Measurements from ENCODE around the gene NXN. TPM values are rescaled to one million over a fixed set of nuclear protein-coding genes. Genes with fewer than 3 reads are reported as not detected.
"Not testable (repeated sequence)": the region's sequence is repeated elsewhere in the genome, so short reads cannot be mapped to it uniquely, and the experiment has no call there.

Gene NXN
- total RNA-seq, 2 experiments from 2014 or later, result 0.68 to 0.97 TPM

DNA sequence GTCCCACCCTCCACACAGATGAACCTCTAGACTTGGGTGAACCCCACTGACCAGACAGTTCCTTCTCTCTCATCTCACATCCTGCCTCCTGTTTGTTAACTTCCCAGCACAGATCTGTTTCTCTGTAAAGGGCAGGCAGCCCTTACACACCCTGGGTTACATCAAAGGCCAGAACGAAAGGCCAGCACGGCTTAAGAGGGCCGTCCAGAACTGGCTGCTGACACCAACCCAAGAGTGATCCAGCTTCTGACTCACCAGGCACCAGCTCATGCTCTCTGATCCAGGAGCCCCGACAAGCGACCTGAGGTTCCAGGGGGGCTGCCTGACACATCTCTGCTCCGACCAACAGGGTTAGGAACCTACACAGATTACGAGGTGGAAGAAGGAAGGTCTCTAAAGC lies 110.5 kb downstream of the NXN start:
- ChIA-PET CTCF (interaction anchor here (1.0 kb wide), 1 partner anchor 10 kb away, joined by 5 read pairs; no protein-coding TSS in a partner anchor), POLR2A (no interaction called here)
- Mint-ChIP-seq H3K9me3 (ENCODE audit: insufficient read depth) (peaks cover 4% of the 10 kb centered on the region), H3K36me3 (ENCODE audit: low read depth) (peaks cover 3% of the 10 kb centered on the region), H3K27ac (no peak overlapping the region), H3K4me3 (no peak overlapping the region), H3K27me3 (ENCODE audit: low read depth) (peaks cover 19% of the 10 kb centered on the region), H3K4me1 (ENCODE audit: low read depth) (no peaks in the 10 kb centered on the region)
- ATAC-seq (no peak), DNase-seq (no peak)

DNA sequence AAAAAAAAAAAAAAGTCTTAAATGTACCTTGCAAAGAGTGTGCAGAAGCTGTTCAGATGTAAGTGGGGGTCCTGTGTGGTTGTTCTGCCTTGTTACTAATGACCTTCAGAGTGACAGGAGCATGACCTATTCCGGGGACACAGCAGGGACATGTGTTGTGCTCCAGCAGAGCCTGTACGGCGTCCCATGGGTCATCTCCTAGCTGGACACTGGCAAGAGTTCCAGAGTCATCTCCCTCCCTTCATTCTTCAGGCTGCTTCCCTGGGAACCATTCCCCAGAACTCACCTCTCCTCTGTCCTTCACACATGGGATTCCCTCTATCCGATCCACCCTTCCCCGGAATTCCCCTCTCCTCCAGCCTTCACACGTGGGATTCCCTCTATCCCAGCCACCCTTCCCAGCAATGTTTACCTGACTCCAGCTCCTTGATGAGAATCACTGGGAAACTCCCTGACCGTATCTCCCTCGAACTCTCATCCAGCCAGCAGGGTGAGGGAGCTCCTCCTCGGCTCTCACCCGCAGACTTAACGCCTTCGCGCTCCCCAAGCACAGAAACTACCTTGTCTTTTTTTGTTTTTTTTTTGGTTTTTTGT lies 111.6 kb downstream of the NXN start:
- Mint-ChIP-seq H3K9me3 (ENCODE audit: insufficient read depth) (peaks cover 4% of the 10 kb centered on the region), H3K36me3 (ENCODE audit: low read depth) (peaks cover 3% of the 10 kb centered on the region), H3K27ac (no peak overlapping the region), H3K27me3 (ENCODE audit: low read depth) (peaks cover 22% of the 10 kb centered on the region), H3K4me1 (ENCODE audit: low read depth) (no peaks in the 10 kb centered on the region), H3K4me3 (no peak overlapping the region)
- DNase-seq (no peak), ATAC-seq (no peak)
- ChIA-PET POLR2A (interaction anchor here (0.6 kb wide), 1 partner anchor 169 kb away, joined by 3 read pairs; no protein-coding TSS in a partner anchor), CTCF (interaction anchor here (0.6 to 1.2 kb wide), 2 partner anchors 11 to 24 kb away, joined by 3 read pairs; no protein-coding TSS in a partner anchor)

GRCh38 chr17:867238-867637 lies 112.3 kb downstream of the NXN start:
- not testable (repeated sequence) for H3K4me1 Mint-ChIP-seq (ENCODE audit: low read depth); ATAC-seq; H3K9me3 Mint-ChIP-seq (ENCODE audit: insufficient read depth); H3K36me3 Mint-ChIP-seq (ENCODE audit: low read depth); H3K27ac Mint-ChIP-seq; H3K4me3 Mint-ChIP-seq; DNase-seq
- POLR2A ChIA-PET, result interaction anchor here (0.6 kb wide), 1 partner anchor 168 kb away, joined by 3 read pairs; no protein-coding TSS in a partner anchor
- H3K27me3 Mint-ChIP-seq (ENCODE audit: low read depth), result peaks cover 20% of the 10 kb centered on the region
- CTCF ChIA-PET, result interaction anchor here (1.2 kb wide), 1 partner anchor 12 kb away, joined by 3 read pairs; no protein-coding TSS in a partner anchor

GRCh38 chr17:866568-867103 lies 112.9 kb downstream of the NXN start:
- H3K9me3 Mint-ChIP-seq (ENCODE audit: insufficient read depth), result no peaks in the 10 kb centered on the region

GRCh38 chr17:864315-864714 lies 115.3 kb downstream of the NXN start:
- no peaks in the 10 kb centered on the region for H3K36me3 Mint-ChIP-seq (ENCODE audit: low read depth)
- H3K27me3 Mint-ChIP-seq (ENCODE audit: low read depth), result peaks cover 14% of the 10 kb centered on the region
- DNase-seq (no peak), ATAC-seq (no peak)
- no peaks in the 10 kb centered on the region for H3K4me1 Mint-ChIP-seq (ENCODE audit: low read depth)
- no peak overlapping the region for H3K27ac Mint-ChIP-seq
- peak overlapping the region; percentile 50 for H3K4me3 Mint-ChIP-seq
- ChIA-PET POLR2A (no interaction called here), CTCF (no interaction called here)
- no peaks in the 10 kb centered on the region for H3K9me3 Mint-ChIP-seq (ENCODE audit: insufficient read depth)

More at GRCh38 chr17:866568-867103, 112.9 kb downstream of the NXN start:
- Mint-ChIP-seq H3K27ac (no peak overlapping the region), H3K36me3 (ENCODE audit: low read depth) (no peaks in the 10 kb centered on the region), H3K4me3 (no peak overlapping the region), H3K27me3 (ENCODE audit: low read depth) (peaks cover 14% of the 10 kb centered on the region), H3K4me1 (ENCODE audit: low read depth) (no peaks in the 10 kb centered on the region)
- ATAC-seq (no peak), DNase-seq (no peak)
- POLR2A ChIA-PET, result no interaction called here
- CTCF ChIA-PET, result no interaction called here

- no peak overlapping the region for H3K27ac Mint-ChIP-seq
- ATAC-seq, result no peak
- CTCF ChIA-PET, result no interaction called here
These were observed 115.7 kb downstream of the NXN start for GRCh38 chr17:863880-864279.

GRCh38 chr17:862582-862981 lies 117.0 kb downstream of the NXN start:
- Mint-ChIP-seq H3K4me3 (no peak overlapping the region), H3K36me3 (ENCODE audit: low read depth) (no peaks in the 10 kb centered on the region), H3K27me3 (ENCODE audit: low read depth) (peaks cover 14% of the 10 kb centered on the region), H3K27ac (no peak overlapping the region), H3K4me1 (ENCODE audit: low read depth) (no peaks in the 10 kb centered on the region), H3K9me3 (ENCODE audit: insufficient read depth) (no peaks in the 10 kb centered on the region)
- ATAC-seq (no peak), DNase-seq (no peak)
- POLR2A ChIA-PET, result no interaction called here
- CTCF ChIA-PET, result interaction anchor here (1.7 kb wide), 1 partner anchor 17 kb away, joined by 6 read pairs; no protein-coding TSS in a partner anchor

More at GRCh38 chr17:863880-864279, 115.7 kb downstream of the NXN start:
- POLR2A ChIA-PET, result no interaction called here
- H3K4me3 Mint-ChIP-seq, result peak overlapping the region; percentile 50
- no peaks in the 10 kb centered on the region for H3K36me3 Mint-ChIP-seq (ENCODE audit: low read depth)
- H3K9me3 Mint-ChIP-seq (ENCODE audit: insufficient read depth), result no peaks in the 10 kb centered on the region
- peak; percentile 21 for DNase-seq
- peaks cover 14% of the 10 kb centered on the region for H3K27me3 Mint-ChIP-seq (ENCODE audit: low read depth)
- H3K4me1 Mint-ChIP-seq (ENCODE audit: low read depth), result no peaks in the 10 kb centered on the region

GRCh38 chr17:861364-861763 lies 118.2 kb downstream of the NXN start:
- H3K4me1 Mint-ChIP-seq (ENCODE audit: low read depth), result no peaks in the 10 kb centered on the region
- no peak overlapping the region for H3K27ac Mint-ChIP-seq
- POLR2A ChIA-PET, result no interaction called here
- no peak for ATAC-seq
- H3K27me3 Mint-ChIP-seq (ENCODE audit: low read depth), result peaks cover 14% of the 10 kb centered on the region
- H3K36me3 Mint-ChIP-seq (ENCODE audit: low read depth), result no peaks in the 10 kb centered on the region
- DNase-seq, result no peak
- CTCF ChIA-PET, result interaction anchor here (0.6 to 1.7 kb wide), 2 partner anchors 18 to 133 kb away, joined by 4 to 6 read pairs; no protein-coding TSS in a partner anchor
- no peak overlapping the region for H3K4me3 Mint-ChIP-seq
- H3K9me3 Mint-ChIP-seq (ENCODE audit: insufficient read depth), result no peaks in the 10 kb centered on the region

GRCh38 chr17:860805-861204 lies 118.8 kb downstream of the NXN start:
- POLR2A ChIA-PET, result no interaction called here
- H3K9me3 Mint-ChIP-seq (ENCODE audit: insufficient read depth), result no peaks in the 10 kb centered on the region
- ATAC-seq (no peak), DNase-seq (no peak)
- H3K4me3 Mint-ChIP-seq, result no peak overlapping the region
- H3K27ac Mint-ChIP-seq, result no peak overlapping the region
- H3K4me1 Mint-ChIP-seq (ENCODE audit: low read depth), result no peaks in the 10 kb centered on the region
- CTCF ChIA-PET, result no interaction called here
- H3K36me3 Mint-ChIP-seq (ENCODE audit: low read depth), result no peaks in the 10 kb centered on the region
- peaks cover 14% of the 10 kb centered on the region for H3K27me3 Mint-ChIP-seq (ENCODE audit: low read depth)

GRCh38 chr17:859824-860195 lies 119.8 kb downstream of the NXN start:
- Mint-ChIP-seq H3K27me3 (ENCODE audit: low read depth) (peaks cover 11% of the 10 kb centered on the region), H3K4me1 (ENCODE audit: low read depth) (no peaks in the 10 kb centered on the region), H3K27ac (no peak overlapping the region), H3K36me3 (ENCODE audit: low read depth) (no peaks in the 10 kb centered on the region), H3K9me3 (ENCODE audit: insufficient read depth) (no peaks in the 10 kb centered on the region), H3K4me3 (no peak overlapping the region)
- DNase-seq (no peak), ATAC-seq (no peak)
- CTCF ChIA-PET, result no interaction called here
- POLR2A ChIA-PET, result no interaction called here

GRCh38 chr17:859061-859823 lies 120.3 kb downstream of the NXN start:
- H3K4me1 Mint-ChIP-seq (ENCODE audit: low read depth), result no peaks in the 10 kb centered on the region
- no peak overlapping the region for H3K27ac Mint-ChIP-seq
- ChIA-PET POLR2A (no interaction called here), CTCF (interaction anchor here (1.0 kb wide), 1 partner anchor 137 kb away, joined by 4 read pairs; the partner anchor contains the start of gene TIMM22)
- peaks cover 7% of the 10 kb centered on the region for H3K27me3 Mint-ChIP-seq (ENCODE audit: low read depth)
- H3K36me3 Mint-ChIP-seq (ENCODE audit: low read depth), result no peaks in the 10 kb centered on the region
- DNase-seq (no peak), ATAC-seq (no peak)
- H3K9me3 Mint-ChIP-seq (ENCODE audit: insufficient read depth), result no peaks in the 10 kb centered on the region
- H3K4me3 Mint-ChIP-seq, result no peak overlapping the region

DNA sequence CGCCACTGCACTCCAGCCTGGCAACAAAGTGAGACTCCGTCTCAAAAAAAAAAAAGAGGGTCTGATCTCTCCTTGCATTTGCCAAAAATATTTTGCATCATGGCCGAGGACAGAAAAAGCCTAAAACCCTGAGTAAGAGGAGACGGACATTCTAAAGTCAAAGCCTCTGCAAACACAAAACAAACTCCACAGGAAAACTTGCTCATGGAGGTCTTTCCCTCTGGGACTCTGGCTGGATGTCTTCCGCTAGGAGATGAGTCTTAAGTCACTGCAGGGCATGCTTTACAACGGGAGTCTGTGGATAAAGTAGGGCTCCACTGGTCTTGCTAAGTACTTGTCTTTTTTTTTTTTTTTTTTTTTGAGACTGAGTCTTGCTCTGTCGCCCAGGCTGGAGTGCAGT lies 123.4 kb downstream of the NXN start:
- H3K36me3 Mint-ChIP-seq (ENCODE audit: low read depth), result no peaks in the 10 kb centered on the region
- no peak overlapping the region for H3K27ac Mint-ChIP-seq
- no peaks in the 10 kb centered on the region for H3K4me1 Mint-ChIP-seq (ENCODE audit: low read depth)
- CTCF ChIA-PET, result no interaction called here
- no peaks in the 10 kb centered on the region for H3K27me3 Mint-ChIP-seq (ENCODE audit: low read depth)
- H3K9me3 Mint-ChIP-seq (ENCODE audit: insufficient read depth), result no peaks in the 10 kb centered on the region
- H3K4me3 Mint-ChIP-seq, result no peak overlapping the region
- POLR2A ChIA-PET, result no interaction called here
- DNase-seq (no peak), ATAC-seq (no peak)
